Activated CD4-positive, alpha-beta memory T cell treated with anti-CD3 and anti-CD28 coated beads, Interleukin-2, amount 10 ng/mL, durations not matched to agents 7 days and 5 days (primary cell): Measurements from ENCODE around the gene CD74. TPM values are rescaled to one million over a fixed set of nuclear protein-coding genes. Genes with fewer than 3 reads are reported as not detected.
A peak's percentile ranks its signal among the peaks of the same experiment; 100 is the strongest.
"Not testable (repeated sequence)": the region's sequence is repeated elsewhere in the genome, so short reads cannot be mapped to it uniquely, and the experiment has no call there.

Experiments
- CTCF ChIA-PET: fragments of 350-600 bp; sonication (Branson Sonifier 250); formaldehyde crosslinking; loops from one replicate; lab custom pipeline; 2021; ENCODE audit warnings: antibody characterized with exemption, inconsistent platforms; lab: Charles Lee
- POLR2A ChIA-PET: fragments of 350-600 bp; sonication (Branson Sonifier 250); formaldehyde crosslinking; loops from one replicate; lab custom pipeline; 2021; ENCODE audit warnings: antibody characterized with exemption; lab: Charles Lee
- DNase-seq: peaks from one replicate; pipeline ENCODE4 v3.0.0-alpha.2; 2020
- H3K27ac Mint-ChIP-seq: one replicate; pipeline ENCODE4 v1.8.0; 2021; ENCODE audit warnings: mild to moderate bottlenecking, mixed read lengths
- H3K27me3 Mint-ChIP-seq: one replicate; pipeline ENCODE4 v1.8.0; 2021; ENCODE audit warnings: mixed read lengths
- H3K36me3 Mint-ChIP-seq: one replicate; pipeline ENCODE4 v1.8.0; 2021; ENCODE audit warnings: low read depth, mixed read lengths
- H3K4me1 Mint-ChIP-seq: one replicate; pipeline ENCODE4 v1.8.0; 2021; ENCODE audit warnings: mixed read lengths
- H3K4me3 Mint-ChIP-seq: one replicate; pipeline ENCODE4 v1.8.0; 2021; ENCODE audit warnings: mild to moderate bottlenecking, mixed read lengths
- H3K9me3 Mint-ChIP-seq: one replicate; pipeline ENCODE4 v1.8.0; 2021; ENCODE audit warnings: mixed read lengths
- total RNA-seq, 2 experiments: library from RNA; stranded (reverse); gene quantifications; one replicate each; pipeline ENCODE4 v1.2.3, GENCODE V29; 2021

The CD74 gene
- 1,000 to 10,000 TPM; 1,158 to 1,180 TPM for total RNA-seq

DNA sequence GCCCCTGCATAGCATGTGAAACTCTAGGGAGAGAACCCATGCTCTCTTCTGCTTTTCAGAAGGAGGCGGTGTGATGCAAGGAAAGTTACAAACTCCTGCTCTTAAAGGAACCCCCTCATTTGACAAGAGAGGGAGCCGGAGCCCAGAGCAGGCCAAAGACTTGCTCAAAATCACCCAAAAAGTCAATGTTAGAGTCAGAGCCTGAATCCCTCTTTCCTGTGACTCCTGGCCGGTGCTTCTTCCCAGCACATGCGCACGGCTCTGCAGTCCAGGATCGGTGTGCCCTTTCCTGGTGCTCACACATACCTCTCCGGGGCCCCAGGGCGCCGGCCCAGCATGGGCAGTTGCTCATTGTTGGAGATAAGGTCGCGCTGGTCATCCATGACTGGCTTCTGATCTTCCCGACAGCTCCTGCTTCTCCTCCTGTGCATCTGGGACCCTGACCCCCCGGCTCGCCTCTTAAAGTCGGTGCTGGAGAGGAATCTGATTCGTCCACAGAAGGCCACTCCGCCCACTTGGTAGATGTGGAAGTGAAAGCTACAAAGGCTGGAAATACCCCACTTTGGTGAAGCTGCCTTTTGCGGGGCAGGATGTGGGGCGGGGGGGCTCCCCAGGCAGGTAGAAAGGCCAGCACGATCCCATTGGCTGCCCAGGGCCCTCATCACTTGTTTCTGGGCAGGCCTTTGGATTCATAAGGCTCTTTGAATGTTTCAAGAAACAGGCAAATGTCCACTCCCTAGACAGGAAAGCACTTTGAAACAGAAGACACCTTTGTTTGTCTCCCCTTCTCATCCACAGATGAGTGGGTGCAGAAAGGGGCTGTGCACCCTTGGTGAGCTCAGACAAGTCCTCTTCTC lies at the start of gene CD74:
CD74 (minus strand) TSS at position 592 of the 857 bp plus-strand sequence; CDS start at position 431, 161 bp downstream.
- Mint-ChIP-seq H3K4me3 (peak within 1 kb of the TSS; percentile 94), H3K27me3 (no peaks in the 10 kb centered on the region), H3K9me3 (no peaks in the 10 kb centered on the region), H3K27ac (peak within 1 kb of the TSS; percentile 97), H3K36me3 (peaks cover 28% of the 10 kb centered on the region), H3K4me1 (peaks cover 39% of the 10 kb centered on the region)
- DNase-seq, result peak; percentile 96
- ChIA-PET CTCF (interaction anchor here (0.9 to 2.0 kb wide), 9 partner anchors 10 to 289 kb away, joined by 3 to 9 read pairs (median 5); partner anchors contain the start of genes RBM22 and RPS14), POLR2A (interaction anchor here (0.7 to 5.5 kb wide), 23 partner anchors 9 to 811 kb away, joined by 3 to 74 read pairs (median 4); partner anchors contain the start of genes RBM22, RPS14, SMIM3 and TCOF1)

DNA sequence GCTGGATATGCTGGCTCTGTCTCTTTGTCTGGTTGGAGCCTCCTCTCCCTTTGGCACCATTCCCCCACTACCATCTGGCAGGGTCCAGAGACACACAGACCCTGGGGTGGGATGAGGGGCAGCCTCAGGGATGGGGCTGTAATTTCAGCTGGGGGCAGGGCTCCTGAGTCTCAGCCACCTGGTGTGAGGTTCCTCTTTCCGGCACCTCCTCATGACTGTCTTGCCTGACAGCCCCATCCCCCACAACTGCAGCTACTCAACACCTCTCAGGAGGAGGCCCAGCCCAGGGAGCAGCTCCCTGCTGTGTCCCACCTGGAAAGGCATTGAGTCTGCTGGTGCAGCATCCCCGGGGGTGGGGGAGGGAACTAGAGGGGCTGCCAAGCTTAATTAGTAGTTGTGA lies 48.5 kb upstream of the CD74 start:
- Mint-ChIP-seq H3K27ac (no peak overlapping the region), H3K27me3 (no peaks in the 10 kb centered on the region), H3K4me3 (no peak overlapping the region), H3K4me1 (peaks cover 25% of the 10 kb centered on the region), H3K9me3 (no peaks in the 10 kb centered on the region), H3K36me3 (no peaks in the 10 kb centered on the region)
- ChIA-PET CTCF (interaction anchor here (0.8 to 1.4 kb wide), 2 partner anchors 11 to 63 kb away, joined by 3 to 5 read pairs; partner anchors contain the start of gene RPS14), POLR2A (no interaction called here)
- no peak for DNase-seq

DNA sequence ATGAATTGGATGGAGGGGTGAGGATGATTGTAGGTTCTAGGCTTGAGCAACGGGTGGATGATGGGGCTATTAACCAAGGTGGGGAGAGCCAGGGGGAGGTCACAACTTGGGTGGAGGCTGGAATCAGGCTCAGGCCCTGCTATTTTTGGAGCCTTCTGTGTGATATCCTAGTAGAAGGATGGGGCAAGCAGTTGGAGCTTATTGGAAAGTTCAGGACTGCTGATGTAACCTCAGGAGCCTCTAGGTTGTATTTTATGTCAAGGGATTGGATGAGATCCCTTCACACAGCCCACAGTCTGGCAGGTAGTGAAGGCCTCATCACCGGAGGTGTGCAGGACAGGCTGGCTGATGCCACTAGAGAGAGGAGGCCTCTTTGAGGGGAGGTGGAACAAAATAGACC lies 48.1 kb upstream of the CD74 start:
- POLR2A ChIA-PET, result interaction anchor here (0.7 kb wide), 1 partner anchor 12 kb away, joined by 3 read pairs; the partner anchor contains the start of gene RPS14
- CTCF ChIA-PET, result interaction anchor here (0.8 to 1.4 kb wide), 3 partner anchors 11 to 99 kb away, joined by 3 to 5 read pairs (median 3); partner anchors contain the start of gene RPS14

DNA sequence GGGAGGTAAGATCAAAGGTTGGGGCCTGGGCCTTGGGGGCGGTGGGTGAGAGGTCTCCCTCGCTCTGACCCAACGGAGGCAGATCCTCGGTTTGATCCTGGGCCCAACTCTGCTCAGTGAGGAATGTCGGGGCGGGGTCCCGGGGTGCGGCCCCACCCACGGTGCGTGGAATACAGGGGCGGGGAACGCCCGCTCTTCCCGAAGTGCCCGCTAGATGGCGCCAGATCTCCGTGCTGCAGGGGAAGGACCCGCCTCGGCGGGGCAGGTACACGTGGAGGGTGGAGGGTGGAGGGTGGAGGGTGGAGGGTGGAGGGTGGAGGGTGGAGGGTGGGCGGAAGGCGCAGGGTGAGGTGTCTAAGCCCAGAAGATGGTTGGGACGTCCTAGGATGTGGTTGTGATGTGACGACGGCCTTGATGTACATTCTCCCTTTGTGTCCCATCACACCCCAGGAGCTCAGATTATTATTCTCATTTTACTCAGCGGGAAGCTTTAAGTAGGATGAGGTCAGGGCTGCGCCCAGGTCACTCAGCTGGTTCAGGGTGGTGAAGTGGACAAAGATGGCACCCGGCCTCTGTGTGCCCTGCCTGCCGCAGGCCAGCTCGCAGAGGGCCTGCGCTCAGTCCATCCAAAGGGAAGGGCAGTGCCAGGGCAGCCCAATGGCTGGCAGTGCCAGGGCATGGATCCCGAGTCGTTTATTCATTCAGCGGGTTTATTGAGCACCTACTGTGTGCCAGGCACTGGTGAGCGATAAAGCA lies 46.3 kb upstream of the CD74 start:
- CTCF ChIA-PET, result interaction anchor here (0.6 to 2.9 kb wide), 17 partner anchors 8 to 328 kb away, joined by 3 to 21 read pairs (median 3); partner anchors contain the start of genes CD74, RPS14 and SMIM3
- no peak overlapping the region for H3K27ac Mint-ChIP-seq
- H3K9me3 Mint-ChIP-seq, result no peaks in the 10 kb centered on the region
- POLR2A ChIA-PET, result interaction anchor here (1.0 to 1.4 kb wide), 2 partner anchors 9 to 242 kb away, joined by 3 to 4 read pairs; partner anchors contain the start of gene RBM22
- DNase-seq, result peak; percentile 84
- no peaks in the 10 kb centered on the region for H3K36me3 Mint-ChIP-seq
- H3K4me1 Mint-ChIP-seq, result peaks cover 25% of the 10 kb centered on the region
- H3K4me3 Mint-ChIP-seq, result no peak overlapping the region
- H3K27me3 Mint-ChIP-seq, result no peaks in the 10 kb centered on the region

More for the DNA sequence above, 48.1 kb upstream of the CD74 start:
- DNase-seq, result no peak
- Mint-ChIP-seq H3K36me3 (no peaks in the 10 kb centered on the region), H3K9me3 (no peaks in the 10 kb centered on the region), H3K4me3 (no peak overlapping the region), H3K27me3 (no peaks in the 10 kb centered on the region), H3K4me1 (peaks cover 25% of the 10 kb centered on the region), H3K27ac (no peak overlapping the region)

GRCh38 chr5:150457562-150458240 lies 45.0 kb upstream of the CD74 start:
- CTCF ChIA-PET, result interaction anchor here (0.6 to 2.9 kb wide), 14 partner anchors 8 to 658 kb away, joined by 3 to 21 read pairs (median 3); partner anchors contain the start of genes IRGM, RBM22 and RPS14
- no peaks in the 10 kb centered on the region for H3K27me3 Mint-ChIP-seq
- peak overlapping the region; percentile 3 for H3K4me3 Mint-ChIP-seq
- no peak overlapping the region for H3K27ac Mint-ChIP-seq
- no peaks in the 10 kb centered on the region for H3K36me3 Mint-ChIP-seq
- H3K4me1 Mint-ChIP-seq, result peaks cover 25% of the 10 kb centered on the region
- DNase-seq, result no peak
- POLR2A ChIA-PET, result interaction anchor here (0.8 to 0.9 kb wide), 2 partner anchors 8 to 389 kb away, joined by 3 to 4 read pairs; partner anchors contain the start of genes IRGM and RPS14
- H3K9me3 Mint-ChIP-seq, result no peaks in the 10 kb centered on the region

DNA sequence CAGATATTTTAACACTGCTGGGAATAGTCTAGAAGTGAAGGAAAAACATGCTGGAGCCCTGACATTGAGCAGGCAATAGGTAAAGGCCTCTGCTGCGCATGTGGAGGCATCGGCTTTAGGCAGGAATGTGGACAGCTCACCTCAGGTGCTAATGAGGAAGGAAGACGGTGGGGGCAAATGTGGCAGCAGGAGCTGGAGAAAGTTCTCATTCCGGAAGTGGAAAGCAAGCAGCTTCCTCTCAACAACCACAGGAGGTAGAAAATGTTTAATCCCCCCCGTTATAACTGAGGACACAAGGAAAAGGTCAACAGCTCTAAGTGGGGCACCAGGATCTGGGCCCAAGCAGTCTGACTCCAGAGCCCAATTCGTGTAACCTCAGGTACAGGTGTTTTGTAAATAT lies 44.4 kb upstream of the CD74 start:
- Mint-ChIP-seq H3K9me3 (no peaks in the 10 kb centered on the region), H3K4me3 (no peak overlapping the region), H3K36me3 (no peaks in the 10 kb centered on the region), H3K27me3 (no peaks in the 10 kb centered on the region), H3K27ac (no peak overlapping the region), H3K4me1 (peaks cover 25% of the 10 kb centered on the region)
- CTCF ChIA-PET, result interaction anchor here (0.5 to 2.9 kb wide), 11 partner anchors 7 to 658 kb away, joined by 3 to 21 read pairs (median 3); partner anchors contain the start of genes RBM22 and RPS14
- no peak for DNase-seq
- POLR2A ChIA-PET, result interaction anchor here (0.8 to 0.9 kb wide), 2 partner anchors 8 to 389 kb away, joined by 3 to 4 read pairs; partner anchors contain the start of genes IRGM and RPS14

DNA sequence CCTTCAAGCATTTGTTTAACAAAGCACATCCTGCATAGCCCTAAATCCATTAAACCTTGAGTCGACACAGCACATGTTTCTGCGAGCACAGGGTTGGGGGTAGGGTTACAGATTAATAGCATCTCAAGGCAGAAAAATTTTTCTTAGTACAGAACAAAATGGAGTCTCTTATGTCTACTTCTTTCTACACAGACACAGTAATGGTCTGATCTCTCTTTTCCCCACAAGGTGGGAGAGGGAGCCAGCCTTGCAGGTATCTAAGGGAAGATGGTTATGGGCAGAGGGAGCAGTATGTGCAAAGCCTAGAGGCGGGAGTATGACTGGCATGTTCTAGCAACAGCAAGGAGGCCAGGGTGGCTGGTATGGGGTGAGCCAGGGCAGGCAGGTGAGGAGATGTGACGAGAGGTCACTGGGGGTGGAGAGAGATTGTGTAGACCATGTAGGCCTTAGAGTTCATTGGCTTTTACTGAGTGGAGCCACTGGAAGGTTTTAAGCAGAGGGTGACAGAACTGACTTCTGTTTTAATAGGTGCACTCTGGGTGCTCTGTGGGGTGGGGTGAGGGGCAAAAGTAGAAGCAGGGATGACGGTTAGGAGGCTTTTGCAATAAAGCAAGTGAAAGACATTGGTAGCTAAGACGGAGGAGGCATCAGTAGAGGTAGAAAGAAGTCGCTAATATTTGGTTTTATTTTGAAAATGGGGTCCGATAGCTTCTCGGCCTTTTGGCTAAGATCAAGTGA lies 42.0 kb upstream of the CD74 start:
- CTCF ChIA-PET, result interaction anchor here (0.9 kb wide), 1 partner anchor 106 kb away, joined by 3 read pairs; no protein-coding TSS in a partner anchor
- no peak for DNase-seq
- H3K36me3 Mint-ChIP-seq, result peaks cover under 1% of the 10 kb centered on the region
- peaks cover 25% of the 10 kb centered on the region for H3K4me1 Mint-ChIP-seq
- no peak overlapping the region for H3K27ac Mint-ChIP-seq
- H3K9me3 Mint-ChIP-seq, result no peaks in the 10 kb centered on the region
- no peak overlapping the region for H3K4me3 Mint-ChIP-seq
- POLR2A ChIA-PET, result no interaction called here
- H3K27me3 Mint-ChIP-seq, result no peaks in the 10 kb centered on the region

DNA sequence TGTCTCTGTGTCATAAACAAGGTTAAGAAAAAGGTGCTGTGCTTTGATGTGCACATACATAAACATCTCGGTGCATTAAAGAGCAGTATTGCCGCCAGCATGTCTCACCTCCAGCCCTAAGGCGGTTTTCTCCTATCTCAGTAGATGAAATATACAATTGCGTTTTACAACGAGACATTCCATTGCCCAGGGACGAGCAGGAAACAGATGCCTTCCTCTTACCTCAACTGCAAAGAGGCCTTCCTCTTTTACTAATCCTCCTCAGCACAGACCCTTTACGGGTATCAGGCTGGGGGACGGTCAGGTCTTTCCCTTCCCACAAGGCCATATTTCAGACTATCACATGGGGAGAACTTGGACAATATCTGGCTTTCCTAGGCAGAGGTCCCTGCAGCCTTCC lies 41.3 kb upstream of the CD74 start:
- POLR2A ChIA-PET, result interaction anchor here (1.6 kb wide), 1 partner anchor 43 kb away, joined by 5 read pairs; no protein-coding TSS in a partner anchor
- DNase-seq, H3K27me3 Mint-ChIP-seq, H3K4me3 Mint-ChIP-seq, H3K36me3 Mint-ChIP-seq, CTCF ChIA-PET, H3K27ac Mint-ChIP-seq, H3K9me3 Mint-ChIP-seq: not testable (repeated sequence)
- peaks cover 21% of the 10 kb centered on the region for H3K4me1 Mint-ChIP-seq

GRCh38 chr5:150452914-150453313 lies 40.2 kb upstream of the CD74 start:
- H3K4me3 Mint-ChIP-seq, result no peak overlapping the region
- H3K9me3 Mint-ChIP-seq, result no peaks in the 10 kb centered on the region
- ChIA-PET POLR2A (interaction anchor here (1.6 kb wide), 1 partner anchor 41 kb away, joined by 5 read pairs; no protein-coding TSS in a partner anchor), CTCF (no interaction called here)
- H3K27ac Mint-ChIP-seq, result no peak overlapping the region
- no peak for DNase-seq
- H3K36me3 Mint-ChIP-seq, result peaks cover 17% of the 10 kb centered on the region
- peaks cover 24% of the 10 kb centered on the region for H3K4me1 Mint-ChIP-seq
- no peaks in the 10 kb centered on the region for H3K27me3 Mint-ChIP-seq

DNA sequence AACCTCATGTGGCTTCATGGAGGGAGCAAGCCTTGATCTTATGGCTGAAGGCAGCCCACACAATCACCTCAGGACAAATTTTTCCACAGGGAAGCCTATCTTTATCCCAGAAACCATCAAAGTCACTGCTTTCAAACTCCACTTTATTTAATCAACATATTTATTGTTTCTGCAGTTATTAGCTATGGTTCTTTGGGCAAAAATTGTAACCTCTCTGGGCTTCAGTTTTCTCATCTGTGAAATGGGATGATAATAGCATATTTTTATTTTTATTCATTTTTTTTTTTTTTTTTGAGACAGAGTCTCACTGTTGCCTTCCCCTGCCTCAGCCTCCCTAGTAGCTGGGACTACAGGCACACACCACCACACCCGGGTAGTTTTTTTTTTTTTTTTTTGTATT lies 38.9 kb upstream of the CD74 start:
- DNase-seq, result no peak
- peaks cover 24% of the 10 kb centered on the region for H3K4me1 Mint-ChIP-seq
- no peaks in the 10 kb centered on the region for H3K27me3 Mint-ChIP-seq
- CTCF ChIA-PET, result interaction anchor here (0.6 to 1.4 kb wide), 4 partner anchors 222 to 1194 kb away, joined by 3 to 4 read pairs (median 4); partner anchors contain the start of gene RBM22
- no peaks in the 10 kb centered on the region for H3K9me3 Mint-ChIP-seq
- peaks cover 30% of the 10 kb centered on the region for H3K36me3 Mint-ChIP-seq
- no peak overlapping the region for H3K4me3 Mint-ChIP-seq
- POLR2A ChIA-PET, result interaction anchor here (0.9 kb wide), 1 partner anchor 249 kb away, joined by 3 read pairs; the partner anchor contains the start of gene RBM22
- no peak overlapping the region for H3K27ac Mint-ChIP-seq
